GM19351 (cell line): ENCODE measurements around the gene EEF2K.

Source experiments
- ATAC-seq: cut with Tn5 transposase; IDR thresholded peaks from one replicate; pipeline ENCODE4 v1.9.1; 2021; ENCODE audit warnings: mild to moderate bottlenecking, moderate library complexity; ENCODE audit not compliant: unreplicated experiment

Gene EEF2K

GRCh38 chr16:22239131-22239805, 33.2 kb downstream of the EEF2K start:
- ATAC-seq: no peak

GRCh38 chr16:22240023-22240710, 34.1 kb downstream of the EEF2K start:
- ATAC-seq: no peak

- no peak for ATAC-seq
Measured at GRCh38 chr16:22250522-22250921, 44.4 kb downstream of the EEF2K start.

- no peak for ATAC-seq
Measured at GRCh38 chr16:22252317-22252716, 46.2 kb downstream of the EEF2K start.

GRCh38 chr16:22253272-22253671, 47.2 kb downstream of the EEF2K start:
- no peak for ATAC-seq

GRCh38 chr16:22255335-22255734, 49.3 kb downstream of the EEF2K start:
- ATAC-seq: no peak

- no peak for ATAC-seq
Measured at GRCh38 chr16:22257440-22257839, 51.4 kb downstream of the EEF2K start.

- no peak for ATAC-seq
Measured at GRCh38 chr16:22260490-22260889, 54.4 kb downstream of the EEF2K start.

- ATAC-seq: no peak
Measured at GRCh38 chr16:22262460-22262859, 56.4 kb downstream of the EEF2K start.

GRCh38 chr16:22264786-22265185, 58.7 kb downstream of the EEF2K start:
- ATAC-seq: no peak

- ATAC-seq: no peak
Measured at GRCh38 chr16:22265351-22265750, 59.3 kb downstream of the EEF2K start.

- no peak for ATAC-seq
Measured at GRCh38 chr16:22266546-22266945, 60.5 kb downstream of the EEF2K start.

- no peak for ATAC-seq
Measured at GRCh38 chr16:22267764-22268163, 61.7 kb downstream of the EEF2K start.

- no peak for ATAC-seq
Measured at GRCh38 chr16:22270525-22270924, 64.4 kb downstream of the EEF2K start.

- ATAC-seq: no peak
Measured at GRCh38 chr16:22272870-22273650, 67.0 kb downstream of the EEF2K start.

- ATAC-seq: no peak
Measured at GRCh38 chr16:22274916-22275315, 68.8 kb downstream of the EEF2K start.

GRCh38 chr16:22278441-22279230, 72.6 kb downstream of the EEF2K start:
- no peak for ATAC-seq

GRCh38 chr16:22282254-22282892, 76.3 kb downstream of the EEF2K start:
- no peak for ATAC-seq

- ATAC-seq: no peak
Measured at GRCh38 chr16:22284637-22285036, 78.6 kb downstream of the EEF2K start.

GRCh38 chr16:22285080-22285479, 79.0 kb downstream of the EEF2K start:
- no peak for ATAC-seq

- no peak for ATAC-seq
Measured at GRCh38 chr16:22291020-22291419, 84.9 kb downstream of the EEF2K start.
